Lung (tissue), 16 donors: ENCODE measurements around the gene HRK. TPM values are rescaled to one million over a fixed set of nuclear protein-coding genes. Genes with fewer than 3 reads are reported as not detected.
A peak's percentile ranks its signal among the peaks of the same experiment; 100 is the strongest.

ENCODE experiments used
- ATAC-seq: fragments of 200-7000 bp; cut with Tn5 transposase; one replicate; pipeline ENCODE4 v1.9.1; 2020; ENCODE audit warnings: moderate number of reproducible peaks; ENCODE audit not compliant: insufficient read depth, low FRiP score
- DNase-seq, 3 donors: peaks; one replicate each; pipeline ENCODE4 v3.0.0-alpha.2; 2013 to 2017
- H3K27ac ChIP-seq, 2 donors: one replicate each; pipeline ENCODE4 v1.5.1; 2013; ENCODE audit warnings: mild to moderate bottlenecking in 2 of 2, moderate library complexity in 2 of 2, control low read depth in 1 of 2, inconsistent platforms in 1 of 2, low read depth in 1 of 2, low read length in 1 of 2
- H3K27me3 ChIP-seq, 3 donors: one replicate each; pipeline ENCODE4 v1.5.1; 2013; ENCODE audit warnings: low read length in 2 of 3; ENCODE audit not compliant: control insufficient read depth in 3 of 3, insufficient read depth in 3 of 3
- H3K36me3 ChIP-seq, 4 donors: one replicate each; pipeline ENCODE4 v1.5.1; 2013; ENCODE audit warnings: low read length in 4 of 4, mild to moderate bottlenecking in 1 of 4, moderate library complexity in 1 of 4; ENCODE audit not compliant: control insufficient read depth in 4 of 4, insufficient read depth in 4 of 4
- H3K4me1 ChIP-seq, 5 donors: one replicate each; pipeline ENCODE4 v1.5.1; 2013; ENCODE audit warnings: low read length in 5 of 5, mild to moderate bottlenecking in 2 of 5, moderate library complexity in 1 of 5; ENCODE audit not compliant: control insufficient read depth in 5 of 5, insufficient read depth in 5 of 5
- H3K4me3 ChIP-seq: one replicate; pipeline ENCODE4 v1.5.1; 2013; ENCODE audit warnings: mild to moderate bottlenecking, control low read depth, moderate library complexity
- H3K9ac ChIP-seq, 2 donors: one replicate each; pipeline ENCODE4 v1.5.1; 2013; ENCODE audit warnings: low read length in 2 of 2, control low read depth in 1 of 2; ENCODE audit not compliant: insufficient read depth in 1 of 2
- H3K9me3 ChIP-seq, 4 donors: one replicate each; pipeline ENCODE4 v1.5.1; 2013; ENCODE audit warnings: low read length in 3 of 4, mild to moderate bottlenecking in 1 of 4, moderate library complexity in 1 of 4; ENCODE audit not compliant: control insufficient read depth in 4 of 4, insufficient read depth in 3 of 4
- WGBS, 2 donors: extraction: QIAGEN DNeasy Blood & Tissue Kit; methylation state at CpG; one replicate each; pipeline ENCODE4 v1.1.7; 2013; 5-methylcytosine and 5-hydroxymethylcytosine counted together
- long read RNA-seq, 5 donors: transcript quantifications; one replicate each; lab custom pipeline, GENCODE V29; 2026
- polyA plus RNA-seq, 2 donors: library from polyadenylated mRNA; stranded (reverse); fragments of 200-250 nt; gene quantifications; one replicate each; pipeline ENCODE4 v1.2.1, GENCODE V29; 2013
- total RNA-seq, 2 donors: library from RNA; depleted of rRNA in 1 of 2; stranded (reverse); fragments of >200 nt in 1 of 2; gene quantifications; one replicate each; pipeline ENCODE4 v1.2.1, GENCODE V29; 2014 to 2021
- TF ChIP-seq, protein P1 (sequence below): IDR thresholded peaks from 2 replicates; pipeline ENCODE4 v1.5.1; 2012; ENCODE audit warnings: mild to moderate bottlenecking; ENCODE audit errors: control extremely low read depth, extremely low read depth
- donor health status: control.
- donor health status: control.
- donor health status: Bipolar disorder and iron deficiency.
- donor health status: healthy.
- donor health status: DM: yes; HTN: yes; CAD: no.

Gene HRK
- total RNA-seq, result 1 to 10 TPM in 1 of 2 donors, under 1 TPM in 1; 0.34 to 1.5 TPM
- polyA plus RNA-seq, result under 1 TPM; 0.05 to 0.12 TPM
- long read RNA-seq, donor 1, result 0 reads
- long read RNA-seq, donor 2, result 0 reads
- long read RNA-seq, donor 3, result 0 reads
- long read RNA-seq, donor 4, result 0 reads
- long read RNA-seq, donor 5, result 0 reads

DNA sequence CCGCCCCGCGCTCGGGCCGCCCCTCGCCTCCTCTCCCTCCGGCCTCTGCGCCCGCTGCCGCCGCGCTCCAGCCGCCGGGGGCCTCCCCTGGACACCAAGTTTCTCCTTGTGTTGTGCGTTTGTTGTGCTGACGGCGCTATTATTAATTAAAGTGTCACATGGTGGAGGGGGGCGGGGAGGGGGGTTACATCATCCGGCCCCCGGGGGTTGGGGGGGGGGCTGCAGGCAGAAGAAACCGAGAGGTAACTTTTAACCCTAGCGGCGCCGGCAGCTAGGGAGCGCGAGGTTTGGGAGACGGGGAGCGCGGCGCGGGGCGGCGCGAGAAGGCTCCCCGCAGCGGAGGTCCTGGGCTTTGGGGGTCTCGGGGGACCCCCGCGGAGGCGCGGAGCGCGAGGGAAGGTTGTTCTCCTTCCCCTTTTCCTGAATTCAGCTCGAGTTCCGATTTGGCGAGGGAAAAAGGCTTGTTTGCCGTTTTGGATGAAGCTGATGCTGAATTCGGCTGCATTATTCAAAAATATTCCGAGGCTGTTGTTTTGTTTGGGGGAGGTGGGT is at the start of gene HRK:
Gene HRK (minus strand): TSS at position 117 of the 552 bp plus-strand sequence. CDS start 134 bp downstream, outside the sequence.
- DNase-seq (peak in 2 of 3 donors; percentile 18 to 40), ATAC-seq (no peak)
- TF ChIP-seq, protein P1, sequence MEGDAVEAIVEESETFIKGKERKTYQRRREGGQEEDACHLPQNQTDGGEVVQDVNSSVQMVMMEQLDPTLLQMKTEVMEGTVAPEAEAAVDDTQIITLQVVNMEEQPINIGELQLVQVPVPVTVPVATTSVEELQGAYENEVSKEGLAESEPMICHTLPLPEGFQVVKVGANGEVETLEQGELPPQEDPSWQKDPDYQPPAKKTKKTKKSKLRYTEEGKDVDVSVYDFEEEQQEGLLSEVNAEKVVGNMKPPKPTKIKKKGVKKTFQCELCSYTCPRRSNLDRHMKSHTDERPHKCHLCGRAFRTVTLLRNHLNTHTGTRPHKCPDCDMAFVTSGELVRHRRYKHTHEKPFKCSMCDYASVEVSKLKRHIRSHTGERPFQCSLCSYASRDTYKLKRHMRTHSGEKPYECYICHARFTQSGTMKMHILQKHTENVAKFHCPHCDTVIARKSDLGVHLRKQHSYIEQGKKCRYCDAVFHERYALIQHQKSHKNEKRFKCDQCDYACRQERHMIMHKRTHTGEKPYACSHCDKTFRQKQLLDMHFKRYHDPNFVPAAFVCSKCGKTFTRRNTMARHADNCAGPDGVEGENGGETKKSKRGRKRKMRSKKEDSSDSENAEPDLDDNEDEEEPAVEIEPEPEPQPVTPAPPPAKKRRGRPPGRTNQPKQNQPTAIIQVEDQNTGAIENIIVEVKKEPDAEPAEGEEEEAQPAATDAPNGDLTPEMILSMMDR, result no peak
- H3K9ac ChIP-seq, result peak within 1 kb of the TSS in 1 of 2 donors; percentile 3
- H3K36me3 ChIP-seq, result no peaks in the 10 kb centered on the region
- no peak within 1 kb of the TSS for H3K27ac ChIP-seq
- 1% methylated on average over 49 of the region's 49 CpGs for WGBS, 2 donors
- H3K9me3 ChIP-seq, result peaks cover 0 to 2% (median 0%) of the 10 kb centered on the region in 4 donors
- no peak within 1 kb of the TSS for H3K4me3 ChIP-seq
- H3K4me1 ChIP-seq, result peaks cover 0 to 22% (median 14%) of the 10 kb centered on the region in 5 donors
- peaks cover 7 to 68% (median 66%) of the 10 kb centered on the region in 3 donors for H3K27me3 ChIP-seq

DNA sequence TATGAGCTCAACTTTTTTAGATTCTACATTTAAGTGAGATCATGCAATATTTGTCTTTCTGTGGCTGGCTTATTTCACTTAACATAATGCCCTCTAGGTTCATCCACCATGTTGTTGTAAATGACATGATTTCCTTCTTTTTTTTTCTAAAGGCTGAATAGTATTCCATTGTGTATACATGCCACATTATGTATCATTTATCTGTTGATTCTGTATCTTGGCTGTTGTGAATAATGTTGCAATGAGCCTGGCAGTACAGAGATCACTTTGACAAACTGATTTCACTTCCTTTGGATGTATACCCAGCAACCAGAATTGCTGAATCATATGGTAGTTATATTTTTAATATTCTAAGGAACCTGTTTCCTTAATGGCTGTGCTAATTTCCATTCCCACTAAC is 48.6 kb upstream of the HRK start:
- TF ChIP-seq, protein P1, result no peak
- H3K9ac ChIP-seq, result no peak overlapping the region
- H3K36me3 ChIP-seq, result peaks cover 11 to 17% (median 13%) of the 10 kb centered on the region in 4 donors
- H3K9me3 ChIP-seq, result no peaks in the 10 kb centered on the region
- peaks cover 2 to 21% (median 13%) of the 10 kb centered on the region in 5 donors for H3K4me1 ChIP-seq
- no peak for ATAC-seq
- no peak for DNase-seq
- H3K27me3 ChIP-seq, result no peaks in the 10 kb centered on the region
- H3K27ac ChIP-seq, result no peak overlapping the region
- H3K4me3 ChIP-seq, result no peak overlapping the region

DNA sequence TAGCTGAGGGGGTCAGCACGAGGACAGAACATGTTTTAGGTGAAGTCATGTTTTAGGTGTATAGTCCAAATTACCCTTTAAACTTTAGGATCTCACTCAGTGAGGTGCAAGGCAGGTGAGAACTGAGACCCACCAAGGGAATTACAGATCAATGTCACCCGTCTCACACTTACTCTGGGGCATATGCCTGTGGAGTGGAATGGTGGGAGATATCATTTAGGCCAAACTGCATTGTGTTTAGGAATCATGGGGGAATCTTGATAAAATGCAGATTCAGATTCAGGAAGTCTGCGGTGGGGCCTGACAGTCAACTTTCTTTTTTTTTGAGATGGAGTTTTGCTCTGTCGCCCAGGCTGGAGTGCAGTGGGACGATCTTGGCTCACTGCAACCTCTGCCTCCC is 47.3 kb upstream of the HRK start:
- DNase-seq (no peak), ATAC-seq (no peak)
- Histone ChIP-seq H3K27me3 (no peaks in the 10 kb centered on the region), H3K9ac (no peak overlapping the region), H3K4me3 (no peak overlapping the region), H3K9me3 (no peaks in the 10 kb centered on the region), H3K36me3 (peaks cover 11 to 17% (median 13%) of the 10 kb centered on the region in 4 donors), H3K27ac (no peak overlapping the region), H3K4me1 (peaks cover 2 to 10% (median 6%) of the 10 kb centered on the region in 5 donors)
- WGBS, 2 donors, result 92 to 98% methylated on average over 5 of the region's 5 CpGs
- TF ChIP-seq, protein P1, result no peak
